Omental fat pad (tissue), 4 donors: ENCODE data around the gene INHBB. TPM values are rescaled to one million over a fixed set of nuclear protein-coding genes. Genes with fewer than 3 reads are reported as not detected.

Experiments used
- ATAC-seq: fragments of 150-250 bp; one replicate; pipeline ENCODE4 v1.9.1; 2016; ENCODE audit warnings: mild to moderate bottlenecking, moderate library complexity; ENCODE audit not compliant: low FRiP score
- DNase-seq: peaks from one replicate; pipeline ENCODE4 v3.0.0-alpha.2; 2019; ENCODE audit warnings: low spot score
- CTCF ChIP-seq, 3 donors: fragments of 450-650 bp; IDR thresholded peaks; one replicate each; pipeline ENCODE4 v1.5.1; 2016 to 2017; ENCODE audit warnings: antibody characterized with exemption in 3 of 3, mild to moderate bottlenecking in 3 of 3, moderate library complexity in 2 of 3
- total RNA-seq, 4 donors: library from RNA; depleted of rRNA; stranded (reverse); fragments of >200 nt; gene quantifications; one replicate each; pipeline ENCODE4 v1.1.0, GENCODE V29; 2016

Gene INHBB
- total RNA-seq, 4 donors from 2014 or later, result 6.7 to 59.8 (median 28.6) TPM

GRCh38 chr2:120391911-120392665, 46.2 kb downstream of the INHBB start:
- no peak for TF ChIP-seq CTCF (IDR thresholded peaks at IDR 0.05)
- no peak for DNase-seq
- ATAC-seq, result no peak

GRCh38 chr2:120392923-120393322, 47.0 kb downstream of the INHBB start:
- no peak for TF ChIP-seq CTCF (IDR thresholded peaks at IDR 0.05)
- no peak for ATAC-seq
- DNase-seq, result no peak

- ATAC-seq, result no peak
- DNase-seq, result no peak
- no peak for TF ChIP-seq CTCF (IDR thresholded peaks at IDR 0.05)
These were observed 47.5 kb downstream of the INHBB start for GRCh38 chr2:120393456-120393855.

GRCh38 chr2:120394764-120395163, 48.8 kb downstream of the INHBB start:
- DNase-seq, result no peak
- no peak for ATAC-seq
- TF ChIP-seq CTCF (IDR thresholded peaks at IDR 0.05), result no peak

DNA sequence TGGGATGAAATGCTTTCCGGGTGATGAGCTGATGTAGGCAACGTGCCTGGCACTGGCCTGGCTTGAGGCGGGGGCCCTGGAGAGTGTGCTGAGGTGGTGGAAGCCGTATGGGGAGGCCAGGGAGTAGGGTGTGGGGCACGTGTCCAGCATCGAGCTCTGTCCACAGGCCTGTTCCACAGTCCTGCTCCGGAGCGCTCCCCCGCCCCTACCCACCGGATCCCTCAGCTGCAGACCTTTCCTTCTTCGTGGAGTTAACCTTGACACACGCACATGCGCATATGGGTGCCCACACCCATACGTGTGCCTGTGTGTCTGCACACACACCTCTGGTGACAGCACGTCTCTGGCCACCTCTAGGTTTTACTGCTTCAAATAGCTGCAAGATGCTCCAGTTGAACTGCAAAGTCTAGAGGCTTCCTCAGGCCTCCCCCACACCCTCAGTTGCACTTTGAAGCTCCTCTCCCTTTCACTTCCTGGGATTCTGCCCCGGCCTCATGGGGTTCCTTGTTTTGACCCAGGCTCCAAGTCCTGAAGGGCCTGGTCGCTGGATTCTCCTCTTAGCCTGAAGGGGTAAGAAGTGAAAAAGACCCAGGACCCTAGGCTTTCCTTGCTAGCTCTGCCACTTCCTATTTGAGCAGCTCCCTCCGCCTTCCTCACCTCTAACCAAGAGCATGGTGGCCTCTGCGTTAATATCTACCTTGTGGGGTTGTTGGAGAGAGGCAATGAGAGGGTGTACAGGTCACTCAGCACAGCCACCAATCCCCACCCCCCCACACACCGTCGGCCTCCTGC, 49.5 kb downstream of the INHBB start:
- TF ChIP-seq CTCF (IDR thresholded peaks at IDR 0.05), result no peak
- DNase-seq, result no peak
- ATAC-seq, result no peak

- no peak for TF ChIP-seq CTCF (IDR thresholded peaks at IDR 0.05)
- no peak for DNase-seq
- no peak for ATAC-seq
These were observed 50.3 kb downstream of the INHBB start for GRCh38 chr2:120396013-120396860.
